Esophagus muscularis mucosa (tissue), 4 donors: ENCODE measurements around the gene KIR2DL4. TPM values are rescaled to one million over a fixed set of nuclear protein-coding genes. Genes with fewer than 3 reads are reported as not detected.
"Not testable (repeated sequence)": the region's sequence is repeated elsewhere in the genome, so short reads cannot be mapped to it uniquely, and the experiment has no call there.

Source experiments
- DNase-seq: peaks from one replicate; pipeline ENCODE4 v3.0.0-alpha.2; 2017; ENCODE audit errors: extremely low spot score
- H3K27ac ChIP-seq, 4 donors: fragments of 200-600 bp; sonication (generic); replicated peaks in 1 of 4; 1 replicate in 3 of 4; 2 replicates in 1 of 4; pipeline ENCODE4 v1.5.1; 2016 to 2019; ENCODE audit warnings: mild to moderate bottlenecking in 1 of 4
- H3K27me3 ChIP-seq, 4 donors: fragments of 200-600 bp; sonication (generic); one replicate each; pipeline versions ENCODE4 v1.5.1 to v1.6.0; 2016 to 2019
- H3K36me3 ChIP-seq, 4 donors: fragments of 200-600 bp; sonication (generic); one replicate each; pipeline ENCODE4 v1.5.1; 2016 to 2019
- H3K4me1 ChIP-seq, 4 donors: fragments of 200-600 bp; sonication (generic); one replicate each; pipeline ENCODE4 v1.5.1; 2016 to 2019
- H3K4me3 ChIP-seq, 4 donors: fragments of 200-600 bp; sonication (generic); 1 replicate in 2 of 4; 2 replicates in 2 of 4; pipeline ENCODE4 v1.5.1; 2016 to 2019; ENCODE audit warnings: mild to moderate bottlenecking in 4 of 4, moderate library complexity in 1 of 4
- H3K9me3 ChIP-seq, 4 donors: fragments of 200-600 bp; sonication (generic); 1 replicate in 3 of 4; 2 replicates in 1 of 4; pipeline ENCODE4 v1.5.1; 2016 to 2019
- CTCF ChIP-seq, 3 experiments: fragments of 200-600 bp in 2 of 3; fragments of 450-650 bp in 1 of 3; sonication (generic) in 2 of 3; IDR thresholded peaks; one replicate each; pipeline ENCODE4 v1.5.1; 2017 to 2019; ENCODE audit warnings: antibody characterized with exemption in 3 of 3, mild to moderate bottlenecking in 2 of 3, moderate library complexity in 1 of 3
- EP300 ChIP-seq: sonication (generic); formaldehyde crosslinking; IDR thresholded peaks from one replicate; pipeline ENCODE4 v1.6.1; 2017; ENCODE audit warnings: antibody characterized with exemption
- POLR2A ChIP-seq: fragments of 450-650 bp; IDR thresholded peaks from one replicate; pipeline ENCODE4 v1.6.1; 2017; ENCODE audit warnings: antibody characterized with exemption, moderate library complexity, mild to moderate bottlenecking, low read depth
- POLR2AphosphoS5 ChIP-seq, 2 donors: sonication (generic); formaldehyde crosslinking; IDR thresholded peaks; one replicate each; pipeline ENCODE4 v1.6.1; 2017; ENCODE audit warnings: antibody characterized with exemption in 2 of 2
- WGBS: methylation state at CpG from one replicate; pipeline ENCODE4 v1.1.5; 2018; 5-methylcytosine and 5-hydroxymethylcytosine counted together
- intact Hi-C: fragments of 100-400 bp; cut with DNase I; formaldehyde crosslinking; loops from one replicate; pipeline ENCODE4 v1.15.1; 2023
- total RNA-seq, 4 donors: library from RNA; depleted of rRNA; stranded (reverse); fragments of >200 nt; gene quantifications; one replicate each; pipeline versions ENCODE4 v1.1.0 to v1.2.1, GENCODE V29; 2016

Gene KIR2DL4
- total RNA-seq, 4 donors from 2014 or later, result not detected

GRCh38 chr19:54775830-54776229 lies 27.6 kb upstream of the KIR2DL4 start:
- H3K36me3 ChIP-seq, H3K27ac ChIP-seq, H3K9me3 ChIP-seq, H3K27me3 ChIP-seq, intact Hi-C loops, H3K4me3 ChIP-seq, H3K4me1 ChIP-seq, DNase-seq: not testable (repeated sequence)
- 80% methylated on average over 8 of the region's 8 CpGs for WGBS

- DNase-seq, H3K27ac ChIP-seq, H3K4me1 ChIP-seq, H3K27me3 ChIP-seq, intact Hi-C loops, H3K36me3 ChIP-seq, H3K4me3 ChIP-seq, H3K9me3 ChIP-seq: not testable (repeated sequence)
- 70% methylated on average over 4 of the region's 4 CpGs for WGBS
Observed at GRCh38 chr19:54777851-54778250, 25.6 kb upstream of the KIR2DL4 start.

DNA sequence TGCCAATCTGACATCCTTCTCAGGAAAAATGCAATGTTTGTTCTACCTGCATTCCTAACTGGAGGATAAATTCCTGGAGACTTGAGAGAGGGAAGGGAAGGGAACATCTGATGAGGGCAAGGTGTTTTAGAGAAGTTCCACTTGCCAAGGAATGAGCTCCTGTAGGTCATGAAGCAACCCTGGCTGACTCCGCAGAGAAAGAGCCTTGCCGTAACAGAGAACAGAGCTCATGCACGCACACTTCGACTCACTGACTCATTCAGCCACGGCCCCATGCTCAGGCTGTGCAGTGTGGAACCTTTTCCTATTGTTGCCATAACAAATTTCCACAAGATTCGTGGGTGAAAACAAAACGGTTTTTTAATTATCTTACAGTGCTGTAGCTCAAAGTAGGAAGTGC lies 24.5 kb upstream of the KIR2DL4 start:
- WGBS, result 82% methylated on average over 7 of the region's 7 CpGs
- DNase-seq, H3K27ac ChIP-seq, H3K27me3 ChIP-seq, H3K36me3 ChIP-seq, H3K9me3 ChIP-seq, H3K4me3 ChIP-seq, intact Hi-C loops, H3K4me1 ChIP-seq: not testable (repeated sequence)

- H3K4me1 ChIP-seq, H3K9me3 ChIP-seq, H3K36me3 ChIP-seq, H3K27ac ChIP-seq, DNase-seq, intact Hi-C loops, H3K4me3 ChIP-seq: not testable (repeated sequence)
- WGBS, result 80% methylated on average over 3 of the region's 4 CpGs
- H3K27me3 ChIP-seq, result peaks cover 0 to 23% (median 0%) of the 10 kb centered on the region in 4 donors
Observed at GRCh38 chr19:54782916-54783315, 20.5 kb upstream of the KIR2DL4 start.

DNA sequence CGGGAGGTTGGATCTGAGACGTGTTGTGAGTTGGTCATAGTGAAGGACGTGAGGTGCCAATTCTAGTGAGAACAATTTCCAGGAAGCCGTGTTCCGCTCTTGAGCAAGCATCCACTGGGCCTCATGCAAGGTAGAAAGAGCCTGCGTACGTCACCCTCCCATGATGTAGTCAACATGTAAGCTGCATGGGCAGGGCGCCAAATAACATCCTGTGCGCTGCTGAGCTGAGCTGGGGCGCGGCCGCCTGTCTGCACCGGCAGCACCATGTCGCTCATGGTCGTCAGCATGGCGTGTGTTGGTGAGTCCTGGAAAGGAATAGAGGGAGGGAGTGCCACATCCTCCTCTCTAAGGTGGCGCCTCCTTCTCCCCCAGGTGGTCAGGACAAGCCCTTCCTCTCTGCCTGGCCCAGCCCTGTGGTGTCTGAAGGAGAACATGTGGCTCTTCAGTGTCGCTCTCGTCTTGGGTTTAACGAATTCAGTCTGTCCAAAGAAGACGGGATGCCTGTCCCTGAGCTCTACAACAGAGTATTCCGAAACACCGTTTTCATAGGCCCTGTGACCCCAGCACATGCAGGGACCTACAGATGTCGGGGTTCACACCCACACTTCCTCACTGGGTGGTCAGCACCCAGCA lies 17.2 kb upstream of the KIR2DL4 start:
- DNase-seq, H3K27ac ChIP-seq, H3K4me1 ChIP-seq, H3K9me3 ChIP-seq, intact Hi-C loops, H3K4me3 ChIP-seq, H3K36me3 ChIP-seq: not testable (repeated sequence)
- 88% methylated on average over 14 of the region's 24 CpGs for whole genome bisulfite sequencing
- peaks cover 0 to 23% (median 0%) of the 10 kb centered on the region in 4 donors for H3K27me3 ChIP-seq

DNA sequence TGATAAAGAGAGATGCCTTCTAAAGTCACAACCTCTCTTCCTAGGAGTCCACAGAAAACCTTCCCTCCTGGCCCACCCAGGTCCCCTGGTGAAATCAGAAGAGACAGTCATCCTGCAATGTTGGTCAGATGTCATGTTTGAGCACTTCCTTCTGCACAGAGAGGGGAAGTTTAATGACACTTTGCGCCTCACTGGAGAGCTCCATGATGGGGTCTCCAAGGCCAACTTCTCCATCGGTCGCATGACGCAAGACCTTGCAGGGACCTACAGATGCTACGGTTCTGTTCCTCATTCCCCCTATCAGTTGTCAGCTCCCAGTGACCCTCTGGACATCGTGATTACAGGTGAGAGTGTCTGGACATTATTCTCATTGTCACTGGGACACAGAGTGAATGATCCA lies 15.3 kb upstream of the KIR2DL4 start:
- H3K4me3 ChIP-seq, H3K36me3 ChIP-seq, H3K4me1 ChIP-seq, DNase-seq, H3K27ac ChIP-seq, H3K9me3 ChIP-seq, intact Hi-C loops: not testable (repeated sequence)
- WGBS, result 84% methylated on average over 6 of the region's 6 CpGs
- peaks cover 0 to 19% (median 0%) of the 10 kb centered on the region in 4 donors for H3K27me3 ChIP-seq

- Histone ChIP-seq H3K27me3 (peaks cover 0 to 14% (median 0%) of the 10 kb centered on the region in 4 donors), H3K4me1 (no peaks in the 10 kb centered on the region), H3K4me3 (no peak overlapping the region), H3K9me3 (no peaks in the 10 kb centered on the region), H3K27ac (no peak overlapping the region), H3K36me3 (no peaks in the 10 kb centered on the region)
- intact Hi-C loops, result no loop called here
- no peak for DNase-seq
- WGBS, result 65% methylated on average over 3 of the region's 5 CpGs
- no peak for TF ChIP-seq POLR2AphosphoS5 (IDR thresholded peaks at IDR 0.05)
- TF ChIP-seq CTCF (IDR thresholded peaks at IDR 0.05), result no peak
- no peak for TF ChIP-seq EP300
- no peak for TF ChIP-seq POLR2A
Observed at GRCh38 chr19:54790711-54791110, 12.7 kb upstream of the KIR2DL4 start.

DNA sequence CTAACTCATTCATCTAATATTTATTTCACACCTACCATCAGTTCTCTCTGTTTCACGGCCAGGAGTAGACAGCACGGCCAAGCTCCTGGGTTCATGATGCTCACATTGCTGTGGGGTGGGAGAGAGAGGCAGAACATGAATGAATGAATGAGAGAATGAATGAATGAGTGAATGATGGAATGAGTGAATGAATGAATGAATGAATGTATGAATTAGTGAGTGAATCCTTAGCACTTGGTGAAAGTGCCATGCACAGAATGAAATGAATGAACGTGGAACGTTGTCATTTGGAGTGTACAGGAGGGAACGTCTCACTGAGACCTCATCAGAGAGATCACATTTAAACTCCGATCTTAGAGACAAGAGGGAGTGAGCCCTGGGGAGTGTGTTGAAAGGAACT lies 11.9 kb upstream of the KIR2DL4 start:
- 88% methylated on average over 6 of the region's 6 CpGs for WGBS

More for the DNA sequence above, 11.9 kb upstream of the KIR2DL4 start:
- intact Hi-C loops, result no loop called here
- Histone ChIP-seq H3K4me3 (no peak overlapping the region), H3K36me3 (no peaks in the 10 kb centered on the region), H3K9me3 (no peaks in the 10 kb centered on the region), H3K4me1 (no peaks in the 10 kb centered on the region), H3K27me3 (peaks cover 0 to 11% (median 0%) of the 10 kb centered on the region in 4 donors), H3K27ac (no peak overlapping the region)
- no peak for TF ChIP-seq EP300
- no peak for TF ChIP-seq POLR2AphosphoS5 (IDR thresholded peaks at IDR 0.05)
- no peak for TF ChIP-seq CTCF (IDR thresholded peaks at IDR 0.05)
- no peak for TF ChIP-seq POLR2A
- no peak for DNase-seq
